IMR-90 (cell line): ENCODE data around the gene DVL2. TPM values are rescaled to one million over a fixed set of nuclear protein-coding genes. Genes with fewer than 3 reads are reported as not detected.

Experiments
- CTCF ChIP-seq: conservative IDR thresholded peaks from 2 replicates; pipeline ENCODE4 v1.5.1; 2012; ENCODE audit warnings: mild to moderate bottlenecking, low read depth, low read length, improper control_type of control experiment
- NFE2L2 ChIP-seq: fragments of 150-350 bp; IDR thresholded peaks from 2 replicates; pipeline ENCODE4 v1.6.1; 2016; ENCODE audit warnings: low read depth, mild to moderate bottlenecking, low read length
- RAD21 ChIP-seq: IDR thresholded peaks from 2 replicates; pipeline ENCODE4 v1.6.1; 2012; ENCODE audit warnings: low read length, improper control_type of control experiment
- polyA plus RNA-seq, 3 experiments: library from polyadenylated mRNA; depleted of rRNA; stranded (reverse); fragments of >200 nt; gene quantifications; 2 replicates each; pipeline ENCODE4 v1.2.3, GENCODE V29; 2012; ENCODE audit warnings: low replicate concordance in 1 of 3
- total RNA-seq: library from RNA; depleted of rRNA; stranded (reverse); fragments of >200 nt; gene quantifications from 2 replicates; pipeline ENCODE4 v1.2.3, GENCODE V29; 2012

Gene DVL2
- total and polyA plus RNA-seq, 2 of the 4 experiments (the other 2 are of a cell fraction) = 11.8 to 21.3 TPM

DNA sequence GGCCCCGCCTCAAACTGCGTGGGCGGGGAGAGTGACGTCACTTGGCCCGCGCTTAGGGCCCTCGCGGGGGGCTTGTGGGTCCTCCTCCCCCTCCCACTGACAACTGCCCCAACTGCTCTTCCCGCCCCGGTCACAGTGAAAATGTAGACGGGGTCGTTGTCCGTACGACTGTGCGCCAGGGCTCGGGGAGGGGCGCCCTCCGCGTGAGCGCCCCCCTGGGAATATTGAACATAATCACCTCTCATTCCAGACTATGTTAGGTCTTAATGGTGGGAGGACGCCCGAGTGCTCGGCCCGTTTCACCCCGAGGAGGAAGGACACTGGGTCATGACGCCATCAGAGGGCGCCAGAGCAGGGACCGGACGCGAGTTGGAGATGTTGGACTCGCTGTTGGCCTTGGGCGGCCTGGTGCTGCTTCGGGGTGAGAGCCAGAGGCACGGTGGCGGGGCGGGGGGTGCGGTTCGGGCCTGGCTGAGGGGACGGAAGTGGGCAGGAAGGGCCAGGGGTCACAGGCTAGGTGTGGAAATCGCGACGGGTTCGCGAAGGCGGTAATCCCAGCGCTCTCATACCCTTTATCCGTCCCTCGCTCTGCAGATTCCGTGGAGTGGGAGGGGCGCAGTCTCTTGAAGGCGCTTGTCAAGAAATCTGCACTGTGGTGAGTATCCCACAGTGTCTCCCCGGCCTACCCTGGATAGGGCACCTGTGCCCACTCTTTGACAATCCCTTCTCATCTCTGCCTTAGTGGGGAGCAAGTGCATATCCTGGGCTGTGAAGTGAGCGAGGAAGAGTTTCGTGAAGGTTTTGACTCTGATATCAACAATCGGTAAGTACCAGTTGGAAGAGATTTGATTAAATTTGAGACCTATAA lies 18.1 kb upstream of the DVL2 start, which contains the start of gene ELP5 (continued):
- TF ChIP-seq CTCF = 0 out of 2 replicates have a peak, but pooled peaks have one; percentile 19
- TF ChIP-seq RAD21 = no peak; the same call in 1 of the 2 replicates
- no peak for TF ChIP-seq NFE2L2
